WTC11 (cell line): ENCODE results near the gene ADSL.

Experiments used
- AFF4 ChIP-seq: sonication (generic); formaldehyde crosslinking; IDR thresholded peaks from 2 replicates; pipeline ENCODE4 v1.8.1; 2023; ENCODE audit warnings: mild to moderate bottlenecking, missing genetic modification reagents, borderline replicate concordance
- ATF2 ChIP-seq: sonication (generic); formaldehyde crosslinking; IDR thresholded peaks from 2 replicates; pipeline ENCODE4 v1.8.1; 2022; ENCODE audit warnings: low read depth, missing genetic modification reagents, borderline replicate concordance
- ATF6 ChIP-seq: sonication (generic); formaldehyde crosslinking; IDR thresholded peaks from 2 replicates; pipeline ENCODE4 v1.8.1; 2023; ENCODE audit warnings: mild to moderate bottlenecking, missing genetic modification reagents
- CTCF ChIP-seq: fragments of 200-600 bp; IDR thresholded peaks from 2 replicates; pipeline ENCODE4 v1.8.0; 2022; ENCODE audit warnings: antibody characterized with exemption
- E2F1 ChIP-seq: sonication (generic); formaldehyde crosslinking; IDR thresholded peaks from 2 replicates; pipeline ENCODE4 v1.8.0; 2022; ENCODE audit warnings: mild to moderate bottlenecking, missing genetic modification reagents
- EMX1 ChIP-seq: fragments of 250-450 bp; sonication (Bioruptor Pico); IDR thresholded peaks from 2 replicates; pipeline ENCODE4 v1.8.0; 2021; ENCODE audit warnings: mild to moderate bottlenecking
- MAX ChIP-seq: sonication (generic); formaldehyde crosslinking; IDR thresholded peaks from 2 replicates; pipeline ENCODE4 v1.8.0; 2022; ENCODE audit warnings: mild to moderate bottlenecking, missing genetic modification reagents

GRCh38 chr22:40330086-40330485 is 16.2 kb upstream of the ADSL start:
- no peak for TF ChIP-seq CTCF
- TF ChIP-seq EMX1 (CRISPR knock-in tag): no peak
- TF ChIP-seq MAX: no peak
- no peak for TF ChIP-seq ATF2 (CRISPR knock-in tag)
- TF ChIP-seq AFF4: no peak
- no peak for TF ChIP-seq ATF6
- TF ChIP-seq E2F1 (CRISPR knock-in tag): no peak
